H1 (cell line): Measurements from ENCODE around the gene YWHAG. TPM values are rescaled to one million over a fixed set of nuclear protein-coding genes. Genes with fewer than 3 reads are reported as not detected.

Source experiments
- CTCF ChIA-PET: fragments of 300-600 bp; sonication (Branson Sonifier 250); formaldehyde crosslinking; loops from one replicate; lab custom pipeline; 2021; ENCODE audit not compliant: partially characterized antibody; lab: Charles Lee
- POLR2A ChIA-PET: fragments of 300-600 bp; sonication (Branson Sonifier 250); formaldehyde crosslinking; loops from one replicate; lab custom pipeline; 2021; ENCODE audit warnings: inconsistent platforms; ENCODE audit not compliant: partially characterized antibody; lab: Charles Lee
- DNase-seq, 2 experiments: peaks; one replicate each; pipeline versions ENCODE4 v3.0.0 to v3.0.0-alpha.2; 2010 to 2022; ENCODE audit warnings: low spot score in 2 of 2, low read depth in 1 of 2, mixed read lengths in 1 of 2
- FAIRE-seq: peaks from 2 replicates; lab custom pipeline; 2011; peaks lifted over from hg19 to GRCh38; lab: Jason Lieb, UNC
- H2AFZ ChIP-seq: 2 replicates; pipeline ENCODE4 v1.8.1; 2012; ENCODE audit warnings: low read length, inconsistent platforms
- H2AK5ac ChIP-seq: 2 replicates; pipeline ENCODE4 v1.6.1; 2013; ENCODE audit warnings: low read depth, low read length
- H2BK120ac ChIP-seq: replicated peaks from 2 replicates; pipeline ENCODE3; 2013; ENCODE audit warnings: low read depth, low read length, inconsistent platforms
- H2BK12ac ChIP-seq: 2 replicates; pipeline ENCODE4 v1.6.1; 2013; ENCODE audit warnings: low read depth, low read length
- H2BK15ac ChIP-seq: 2 replicates; pipeline ENCODE4 v1.6.1; 2013; ENCODE audit warnings: low read length
- H2BK20ac ChIP-seq: 2 replicates; pipeline ENCODE4 v1.6.1; 2013; ENCODE audit warnings: low read length
- H2BK5ac ChIP-seq: 2 replicates; pipeline ENCODE4 v1.6.1; 2013; ENCODE audit warnings: low read depth, low read length
- H3K14ac ChIP-seq: 2 replicates; pipeline ENCODE4 v1.6.1; 2013; ENCODE audit warnings: inconsistent platforms; ENCODE audit not compliant: insufficient read length
- H3K18ac ChIP-seq: 2 replicates; pipeline ENCODE4 v1.6.1; 2013; ENCODE audit warnings: low read length; ENCODE audit errors: extremely low read depth
- H3K23ac ChIP-seq: 2 replicates; pipeline ENCODE4 v1.6.1; 2013; ENCODE audit warnings: inconsistent platforms; ENCODE audit not compliant: insufficient read length
- H3K23me2 ChIP-seq: 2 replicates; pipeline ENCODE4 v1.6.1; 2013; ENCODE audit warnings: low read depth, low read length
- H3K27ac ChIP-seq: 2 replicates; pipeline ENCODE4 v1.6.1; 2011; ENCODE audit warnings: low read depth, low read length, inconsistent platforms
- H3K27me3 ChIP-seq, 4 experiments: replicated peaks in 1 of 4; 1 replicate in 1 of 4; 2 replicates in 3 of 4; pipeline versions ENCODE4 v1.6.1 to v1.8.1; 2011 to 2013; ENCODE audit warnings: low read length in 3 of 4, mild to moderate bottlenecking in 3 of 4, inconsistent platforms in 2 of 4, mixed read lengths in 2 of 4, moderate library complexity in 1 of 4; ENCODE audit not compliant: control insufficient read depth in 3 of 4, insufficient read depth in 3 of 4; ENCODE audit errors: extremely low read depth in 1 of 4
- H3K36me3 ChIP-seq, 4 experiments: 2 replicates each; pipeline versions ENCODE4 v1.6.1 to v1.8.1; 2011 to 2013; ENCODE audit warnings: mild to moderate bottlenecking in 4 of 4, low read length in 3 of 4, moderate library complexity in 2 of 4, control low read depth in 1 of 4, inconsistent platforms in 1 of 4; ENCODE audit not compliant: insufficient read depth in 4 of 4, control insufficient read depth in 2 of 4
- H3K4ac ChIP-seq: replicated peaks from 2 replicates; pipeline ENCODE3; 2013; ENCODE audit warnings: low read length, low read depth, mixed read lengths, inconsistent platforms; ENCODE audit not compliant: insufficient read length
- H3K4me1 ChIP-seq, 4 experiments: replicated peaks in 1 of 4; 1 replicate in 1 of 4; 2 replicates in 3 of 4; pipeline versions ENCODE4 v1.6.1 to v1.8.1; 2011 to 2013; ENCODE audit warnings: low read length in 3 of 4, inconsistent platforms in 2 of 4, mixed read lengths in 1 of 4; ENCODE audit not compliant: insufficient read depth in 4 of 4, control insufficient read depth in 3 of 4
- H3K4me2 ChIP-seq, 2 experiments: 2 replicates each; pipeline versions ENCODE4 v1.6.1 to v1.8.1; 2011 to 2013; ENCODE audit warnings: low read depth in 2 of 2, low read length in 2 of 2, control low read depth in 1 of 2, inconsistent platforms in 1 of 2, mild to moderate bottlenecking in 1 of 2; ENCODE audit not compliant: insufficient read depth in 1 of 2
- H3K4me3 ChIP-seq, 4 experiments: fragments of 200-600, 300-600 bp in 1 of 4; sonication (generic), shearing (Covaris generic), sonication (Bioruptor Twin) in 1 of 4; 2 replicates each; pipeline versions ENCODE4 v1.5.1 to v1.8.1; 2011 to 2016; ENCODE audit warnings: low read length in 4 of 4, low read depth in 3 of 4, control low read depth in 2 of 4, inconsistent platforms in 2 of 4, mild to moderate bottlenecking in 2 of 4, mixed read lengths in 1 of 4, moderate library complexity in 1 of 4; ENCODE audit not compliant: insufficient read depth in 2 of 4; ENCODE audit errors: extremely low read depth in 1 of 4
- H3K56ac ChIP-seq: replicated peaks from 2 replicates; pipeline ENCODE3; 2013; ENCODE audit warnings: low read depth, mild to moderate bottlenecking, mixed read lengths, low read length, inconsistent platforms; ENCODE audit not compliant: insufficient read length
- H3K79me1 ChIP-seq: 2 replicates; pipeline ENCODE4 v1.6.1; 2013; ENCODE audit warnings: low read depth, low read length, control low read depth
- H3K79me2 ChIP-seq, 2 experiments: 2 replicates each; pipeline versions ENCODE4 v1.6.1 to v1.8.1; 2012 to 2013; ENCODE audit warnings: low read length in 2 of 2, mild to moderate bottlenecking in 2 of 2, inconsistent platforms in 1 of 2; ENCODE audit not compliant: insufficient read depth in 2 of 2, control insufficient read depth in 1 of 2
- H3K9ac ChIP-seq, 4 experiments: replicated peaks in 1 of 4; 1 replicate in 1 of 4; 2 replicates in 3 of 4; pipeline versions ENCODE4 v1.6.1 to v1.8.1; 2011 to 2013; ENCODE audit warnings: low read depth in 3 of 4, low read length in 3 of 4, control low read depth in 2 of 4, mild to moderate bottlenecking in 2 of 4, moderate library complexity in 2 of 4, inconsistent platforms in 1 of 4; ENCODE audit errors: extremely low read depth in 1 of 4
- H3K9me3 ChIP-seq, 2 experiments: 2 replicates each; pipeline versions ENCODE4 v1.6.1 to v1.8.1; 2012 to 2013; ENCODE audit warnings: mild to moderate bottlenecking in 2 of 2, moderate library complexity in 2 of 2, control low read depth in 1 of 2, inconsistent platforms in 1 of 2, low read depth in 1 of 2, low read length in 1 of 2, mixed read lengths in 1 of 2; ENCODE audit not compliant: insufficient read depth in 2 of 2
- H4K20me1 ChIP-seq, 2 experiments: replicated peaks in 1 of 2; 2 replicates each; pipeline versions ENCODE3 to v1.8.1; 2011 to 2013; ENCODE audit warnings: inconsistent platforms in 2 of 2, low read length in 2 of 2, mild to moderate bottlenecking in 1 of 2; ENCODE audit not compliant: insufficient read depth in 2 of 2, control insufficient read depth in 1 of 2
- H4K5ac ChIP-seq: 2 replicates; pipeline ENCODE4 v1.6.1; 2013; ENCODE audit warnings: low read length, low read depth, mixed read lengths, inconsistent platforms; ENCODE audit not compliant: insufficient read length
- H4K8ac ChIP-seq: 2 replicates; pipeline ENCODE4 v1.8.0; 2013; ENCODE audit warnings: mild to moderate bottlenecking, moderate library complexity, low read length, inconsistent platforms; ENCODE audit not compliant: insufficient read depth; ENCODE audit errors: extremely low read depth
- H4K91ac ChIP-seq: replicated peaks from 2 replicates; pipeline ENCODE3; 2013; ENCODE audit warnings: low read length, mixed read lengths, inconsistent platforms; ENCODE audit not compliant: insufficient read length
- ATF2 ChIP-seq: IDR thresholded peaks from 2 replicates; pipeline ENCODE4 v1.6.1; 2012; ENCODE audit warnings: low read length, inconsistent platforms
- CBX5 ChIP-seq: fragments of 300-800, 300-1000 bp; sonication (generic); IDR thresholded peaks from 2 replicates; pipeline ENCODE4 v1.7.1; 2016; ENCODE audit warnings: antibody characterized with exemption, low read length, low read depth
- CHD2 ChIP-seq: IDR thresholded peaks from 2 replicates; pipeline ENCODE4 v1.6.1; 2012; ENCODE audit warnings: low read length, improper control_type of control experiment
- HDAC6 ChIP-seq: IDR thresholded peaks from one replicate; pipeline ENCODE4 v1.7.1; 2012; ENCODE audit warnings: low read depth, mild to moderate bottlenecking, inconsistent platforms, low read length, moderate library complexity
- KDM1A ChIP-seq: fragments of 200-600, 300-600 bp; sonication (generic); IDR thresholded peaks from 2 replicates; pipeline ENCODE4 v1.7.1; 2016; ENCODE audit warnings: mild to moderate bottlenecking, low read length, borderline replicate concordance
- MAFK ChIP-seq: IDR thresholded peaks from 2 replicates; pipeline ENCODE4 v1.6.1; 2012; ENCODE audit warnings: low read depth, mild to moderate bottlenecking, improper control_type of control experiment, low read length
- TAF7 ChIP-seq: optimal IDR thresholded peaks from 2 replicates; pipeline ENCODE3; 2011; ENCODE audit warnings: low read depth, mild to moderate bottlenecking, inconsistent platforms, low read length, moderate library complexity, borderline replicate concordance
- YY1 ChIP-seq: IDR thresholded peaks from 2 replicates; pipeline ENCODE4 v1.6.1; 2011; ENCODE audit warnings: low read depth, mild to moderate bottlenecking, low read length
- WGBS, 2 experiments: shearing (Covaris generic) in 1 of 2; methylation state at CpG; one replicate each; pipeline versions ENCODE4 v1.1.6 to v1.1.7; 2013 to 2015; ENCODE audit warnings: low lambda C conversion rate in 2 of 2, mixed read lengths in 2 of 2, inconsistent platforms in 1 of 2, low coverage in 1 of 2, missing lambda C conversion rate in 1 of 2; ENCODE audit not compliant: insufficient replicate concordance in 2 of 2, insufficient coverage in 1 of 2, insufficient read length in 1 of 2; ENCODE audit errors: extremely low coverage in 1 of 2, missing lambda C conversion rate in 1 of 2; 5-methylcytosine and 5-hydroxymethylcytosine counted together
- polyA plus RNA-seq, 7 experiments: library from polyadenylated mRNA; depleted of rRNA in 3 of 7; stranded (reverse) in 5 of 7; unstranded in 2 of 7; fragments of >200 nt in 5 of 7; fragments of 200-250 nt in 2 of 7; gene quantifications; 1 replicate in 5 of 7; 2 replicates in 1 of 7; 4 replicates in 1 of 7; pipeline versions ENCODE4 v1.2.1 to v1.2.3, GENCODE V29; 2011 to 2013; ENCODE audit warnings: missing spikeins in 2 of 7, mixed read lengths in 2 of 7
- total RNA-seq: library from RNA; stranded (reverse); fragmentation: NEBNext Ultra II Directional; extraction: Animal tissue kit (Norgen Biotek cat#: 25700); gene quantifications from 2 replicates; pipeline ENCODE4 v1.2.1, GENCODE V29; 2021

YWHAG gene
- total and polyA plus RNA-seq, 2 of the 8 experiments (the other 6 are each of a cell fraction or from before 2014, with no cell fraction given): 57.2 to 241 TPM

GRCh38 chr7:76342222-76342621, 16.6 kb downstream of the YWHAG start:
- Histone ChIP-seq H2BK5ac (no peak overlapping the region), H3K79me1 (peaks cover 19% of the 10 kb centered on the region), H3K9me3 (no peaks in the 10 kb centered on the region), H3K4ac (no peak overlapping the region), H3K9ac (no peak overlapping the region), H2BK12ac (no peak overlapping the region), H4K5ac (no peak overlapping the region), H2AK5ac (no peak overlapping the region), H3K79me2 (peaks cover 55 to 99% of the 10 kb centered on the region in 2 experiments), H4K20me1 (peaks cover 32 to 53% of the 10 kb centered on the region in 2 experiments), H3K36me3 (peaks cover 11 to 85% (median 42%) of the 10 kb centered on the region in 4 experiments), H2BK20ac (no peak overlapping the region), H3K14ac (no peak overlapping the region), H3K23ac (no peak overlapping the region), H3K27me3 (no peaks in the 10 kb centered on the region), H3K27ac (no peak overlapping the region), H3K4me3 (no peak overlapping the region), H3K4me1 (peaks cover 0 to 4% (median 1%) of the 10 kb centered on the region in 4 experiments; a peak in 1 of 7 replicates), H4K91ac (no peak overlapping the region), H3K18ac (no peak overlapping the region), H2AFZ (no peak overlapping the region), H3K23me2 (no peaks in the 10 kb centered on the region), H2BK15ac (no peak overlapping the region), H4K8ac (no peak overlapping the region), H3K4me2 (no peak overlapping the region), H2BK120ac (no peak overlapping the region), H3K56ac (no peak overlapping the region)
- POLR2A ChIA-PET: interaction anchor here (1.2 to 15.6 kb wide), 3 partner anchors 11 to 29 kb away, joined by 3 to 249 read pairs (median 10); partner anchors contain the start of gene YWHAG
- TF ChIP-seq TAF7 (no peak), CHD2 (no peak), HDAC6 (no peak), CBX5 (no peak), YY1 (no peak), ATF2 (no peak), MAFK (no peak), KDM1A (no peak)
- FAIRE-seq: no peak
- 81% methylated on average over 5 of the region's 5 CpGs; no CpG with 5 or more reads in 1 of the 2 experiments for WGBS, 2 experiments
- no peak for DNase-seq
- CTCF ChIA-PET: no interaction called here
